ENCODE data around the gene HIKESHI.

The HIKESHI gene

DNA sequence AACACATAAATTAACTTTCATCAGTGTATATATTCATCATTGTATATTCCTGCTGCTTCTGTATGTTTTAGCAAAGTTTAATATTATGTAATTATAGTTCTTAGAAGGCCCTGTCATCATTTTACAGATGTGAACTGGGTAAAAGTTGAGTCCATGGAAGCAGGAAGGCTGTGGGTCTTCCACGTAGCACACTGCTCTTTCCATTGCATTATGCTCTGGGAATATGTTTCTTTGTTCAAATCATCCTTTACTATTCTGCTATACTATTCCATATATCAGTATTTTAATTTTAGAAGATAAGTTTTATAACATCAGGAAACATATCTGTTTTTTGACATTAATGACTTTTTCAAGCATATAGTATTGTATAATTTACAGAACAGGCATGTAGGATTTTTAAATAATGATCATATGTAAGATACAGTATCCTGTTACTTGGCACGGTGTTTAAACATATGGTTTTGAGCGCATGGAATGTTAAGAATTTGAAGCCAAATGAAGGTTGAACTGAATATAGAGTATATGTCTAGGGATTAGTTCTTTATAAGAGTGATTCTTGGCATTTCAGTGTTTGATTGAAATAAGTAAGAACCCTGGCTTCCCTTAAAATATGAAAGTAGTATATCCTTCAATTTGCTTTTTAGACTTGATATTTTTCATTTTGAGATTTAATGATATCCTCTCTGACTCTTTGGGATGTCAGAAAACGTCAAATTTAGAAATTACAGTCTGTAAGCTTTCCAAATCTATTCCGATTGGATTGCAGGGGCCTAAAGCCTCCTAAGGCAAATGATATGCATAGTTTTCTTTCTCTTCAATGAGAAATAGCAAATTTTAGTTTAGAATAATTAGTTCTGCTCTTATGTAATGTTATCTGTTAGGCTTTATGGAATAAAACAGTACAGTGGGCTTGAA is 81.3 kb downstream of the HIKESHI start:
- no peak for DNase-seq (ENCODE audit: low read depth)
- TF ChIP-seq CTCF (IDR thresholded peaks at IDR 0.05; ENCODE audit: control insufficient read depth, extremely low read depth, insufficient read depth) = no peak
- no peak overlapping the region for H3K4me3 ChIP-seq (ENCODE audit: low read depth, low read length)

- no peak for TF ChIP-seq CTCF (IDR thresholded peaks at IDR 0.05; ENCODE audit: control insufficient read depth, extremely low read depth, insufficient read depth)
- no peak for DNase-seq (ENCODE audit: low read depth)
Measured at GRCh38 chr11:86386283-86386682, 84.2 kb downstream of the HIKESHI start.

DNA sequence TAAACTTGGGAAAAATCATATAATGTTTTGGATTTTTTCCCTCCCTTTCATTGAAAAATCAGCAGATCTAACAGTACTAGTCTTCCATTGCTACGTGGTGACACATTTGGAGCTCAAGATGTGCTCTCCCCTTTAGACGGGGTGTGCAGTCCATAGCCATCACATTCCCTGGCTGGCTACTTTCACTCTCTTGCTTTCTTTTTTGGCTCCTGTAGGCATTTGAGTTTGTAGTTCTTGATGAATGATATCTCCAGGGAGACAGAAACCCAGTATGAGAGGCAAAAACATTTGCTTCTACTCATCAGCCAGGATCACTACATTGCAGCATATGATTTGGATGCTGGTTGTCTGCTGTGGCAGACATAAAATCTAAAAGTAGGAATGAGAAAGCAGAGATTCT is 84.7 kb downstream of the HIKESHI start:
- no peak for TF ChIP-seq CTCF (IDR thresholded peaks at IDR 0.05; ENCODE audit: control insufficient read depth, extremely low read depth, insufficient read depth)
- DNase-seq (ENCODE audit: low read depth) = no peak
- no peak overlapping the region for H3K4me3 ChIP-seq (ENCODE audit: low read depth, low read length)

More at GRCh38 chr11:86386283-86386682, 84.2 kb downstream of the HIKESHI start:
- H3K4me3 ChIP-seq (ENCODE audit: low read depth, low read length) = no peak overlapping the region

- DNase-seq (ENCODE audit: low read depth) = no peak
- TF ChIP-seq CTCF (IDR thresholded peaks at IDR 0.05; ENCODE audit: control insufficient read depth, extremely low read depth, insufficient read depth) = no peak
- H3K4me3 ChIP-seq (ENCODE audit: low read depth, low read length) = no peak overlapping the region
Measured at GRCh38 chr11:86388198-86388597, 86.2 kb downstream of the HIKESHI start.

- no peak for TF ChIP-seq CTCF (IDR thresholded peaks at IDR 0.05; ENCODE audit: control insufficient read depth, extremely low read depth, insufficient read depth)
- DNase-seq (ENCODE audit: low read depth) = no peak
Measured at GRCh38 chr11:86390487-86390886, 88.4 kb downstream of the HIKESHI start.

GRCh38 chr11:86395061-86395551 is 93.1 kb downstream of the HIKESHI start:
- H3K4me3 ChIP-seq (ENCODE audit: low read depth, low read length) = no peak overlapping the region
- DNase-seq (ENCODE audit: low read depth) = peak; percentile 6
- no peak for TF ChIP-seq CTCF (IDR thresholded peaks at IDR 0.05; ENCODE audit: control insufficient read depth, extremely low read depth, insufficient read depth)

More at GRCh38 chr11:86390487-86390886, 88.4 kb downstream of the HIKESHI start:
- no peak overlapping the region for H3K4me3 ChIP-seq (ENCODE audit: low read depth, low read length)
